ENCODE data around the gene SMAD6.

GRCh38 chr15:66744610-66745279, 42.7 kb downstream of the SMAD6 start:
- no peak for TF ChIP-seq EZH2 (IDR thresholded peaks at IDR 0.05; ENCODE audit: low read length, missing control alignments)
- TF ChIP-seq, protein P1, sequence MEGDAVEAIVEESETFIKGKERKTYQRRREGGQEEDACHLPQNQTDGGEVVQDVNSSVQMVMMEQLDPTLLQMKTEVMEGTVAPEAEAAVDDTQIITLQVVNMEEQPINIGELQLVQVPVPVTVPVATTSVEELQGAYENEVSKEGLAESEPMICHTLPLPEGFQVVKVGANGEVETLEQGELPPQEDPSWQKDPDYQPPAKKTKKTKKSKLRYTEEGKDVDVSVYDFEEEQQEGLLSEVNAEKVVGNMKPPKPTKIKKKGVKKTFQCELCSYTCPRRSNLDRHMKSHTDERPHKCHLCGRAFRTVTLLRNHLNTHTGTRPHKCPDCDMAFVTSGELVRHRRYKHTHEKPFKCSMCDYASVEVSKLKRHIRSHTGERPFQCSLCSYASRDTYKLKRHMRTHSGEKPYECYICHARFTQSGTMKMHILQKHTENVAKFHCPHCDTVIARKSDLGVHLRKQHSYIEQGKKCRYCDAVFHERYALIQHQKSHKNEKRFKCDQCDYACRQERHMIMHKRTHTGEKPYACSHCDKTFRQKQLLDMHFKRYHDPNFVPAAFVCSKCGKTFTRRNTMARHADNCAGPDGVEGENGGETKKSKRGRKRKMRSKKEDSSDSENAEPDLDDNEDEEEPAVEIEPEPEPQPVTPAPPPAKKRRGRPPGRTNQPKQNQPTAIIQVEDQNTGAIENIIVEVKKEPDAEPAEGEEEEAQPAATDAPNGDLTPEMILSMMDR (conservative IDR thresholded peaks at IDR 0.05 in 1 of 2, IDR thresholded peaks at IDR 0.05 in 1 of 2; ENCODE audit: low read depth in 1 of 2, low read length in 2 of 2) = no peak

Measured in fibroblast of lung (primary cell).